KMS-11 (cell line): ENCODE data around the gene LETMD1.

Source experiments
- H2AFZ ChIP-seq: fragments of 200-600 bp; sonication (generic); 2 replicates; pipeline ENCODE4 v1.6.1; 2016; ENCODE audit warnings: antibody characterized with exemption, mixed run types, low read depth
- H3K27ac ChIP-seq: fragments of 200-600 bp; sonication (generic); 2 replicates; pipeline ENCODE4 v1.6.1; 2016; ENCODE audit warnings: mild to moderate bottlenecking, mixed run types
- H3K27me3 ChIP-seq: fragments of 200-600 bp; sonication (generic); 2 replicates; pipeline ENCODE4 v1.6.1; 2017; ENCODE audit warnings: mild to moderate bottlenecking, low read depth, mixed run types, moderate library complexity; ENCODE audit not compliant: insufficient read depth
- H3K36me3 ChIP-seq: fragments of 200-600 bp; sonication (generic); 2 replicates; pipeline ENCODE4 v1.6.1; 2017; ENCODE audit warnings: mild to moderate bottlenecking, mixed run types; ENCODE audit not compliant: insufficient read depth
- H3K4me1 ChIP-seq: fragments of 200-600 bp; sonication (generic); 2 replicates; pipeline ENCODE4 v1.6.1; 2016; ENCODE audit warnings: mild to moderate bottlenecking, low read depth, mixed run types; ENCODE audit not compliant: poor library complexity, severe bottlenecking
- H3K4me2 ChIP-seq: fragments of 200-600 bp; sonication (generic); 2 replicates; pipeline ENCODE4 v1.7.0; 2016; ENCODE audit warnings: mild to moderate bottlenecking, mixed run types
- H3K4me3 ChIP-seq: fragments of 200-600 bp; sonication (generic); IDR thresholded peaks from 2 replicates; pipeline ENCODE4 v1.6.1; 2017; ENCODE audit warnings: low read depth, low read length, mixed read lengths; ENCODE audit not compliant: insufficient read depth
- H3K79me2 ChIP-seq: fragments of 200-600 bp; sonication (generic); 2 replicates; pipeline ENCODE4 v1.6.1; 2016; ENCODE audit warnings: low read depth, mixed run types; ENCODE audit not compliant: insufficient read depth
- H3K9ac ChIP-seq: fragments of 200-600 bp; sonication (generic); 2 replicates; pipeline ENCODE4 v1.6.1; 2016; ENCODE audit warnings: mild to moderate bottlenecking, mixed run types
- H4K20me1 ChIP-seq: fragments of 200-600 bp; sonication (generic); 2 replicates; pipeline ENCODE4 v1.6.1; 2016; ENCODE audit warnings: mild to moderate bottlenecking, mixed run types; ENCODE audit not compliant: insufficient read depth
- TF ChIP-seq, protein P1 (sequence below): fragments of 200-600 bp; sonication (generic); conservative IDR thresholded peaks from 2 replicates; pipeline ENCODE4 v1.6.1; 2017; ENCODE audit warnings: low read depth, mild to moderate bottlenecking, antibody characterized with exemption, low read length, moderate library complexity, mixed read lengths

LETMD1 gene

DNA sequence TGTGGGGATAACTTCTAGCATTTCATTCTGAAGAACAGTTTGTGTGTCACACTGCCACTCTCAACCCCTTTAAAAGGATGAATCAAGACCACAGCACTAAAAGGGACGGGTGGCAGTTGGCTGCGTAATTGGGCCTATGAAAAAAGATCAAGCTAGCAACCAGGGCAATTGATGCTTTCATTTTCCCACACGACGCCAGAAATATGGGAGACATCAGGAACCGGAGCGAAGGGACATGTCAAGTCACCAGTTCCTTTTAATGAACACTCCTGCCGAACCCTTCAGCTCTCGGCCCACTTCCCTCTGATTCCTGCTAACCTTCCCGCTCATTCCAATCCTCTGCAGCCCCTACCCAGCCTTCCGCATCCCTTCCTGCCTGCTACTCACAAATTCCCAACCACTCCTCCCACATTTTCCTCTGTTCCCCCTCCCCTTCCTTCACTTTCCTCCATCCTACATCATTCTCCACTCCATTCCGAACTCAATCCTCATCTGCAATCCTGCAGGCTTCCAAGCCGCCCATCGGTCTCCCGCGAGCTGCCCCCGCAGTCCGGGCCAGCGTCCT lies 34.5 kb downstream of the LETMD1 start:
- peak overlapping the region; percentile 97 for H2AFZ ChIP-seq
- peak overlapping the region; percentile 86 for H3K9ac ChIP-seq
- H3K4me2 ChIP-seq: peak overlapping the region; percentile 97
- no peaks in the 10 kb centered on the region for H4K20me1 ChIP-seq
- H3K79me2 ChIP-seq: no peaks in the 10 kb centered on the region
- H3K4me3 ChIP-seq: no peak overlapping the region
- TF ChIP-seq, protein P1, sequence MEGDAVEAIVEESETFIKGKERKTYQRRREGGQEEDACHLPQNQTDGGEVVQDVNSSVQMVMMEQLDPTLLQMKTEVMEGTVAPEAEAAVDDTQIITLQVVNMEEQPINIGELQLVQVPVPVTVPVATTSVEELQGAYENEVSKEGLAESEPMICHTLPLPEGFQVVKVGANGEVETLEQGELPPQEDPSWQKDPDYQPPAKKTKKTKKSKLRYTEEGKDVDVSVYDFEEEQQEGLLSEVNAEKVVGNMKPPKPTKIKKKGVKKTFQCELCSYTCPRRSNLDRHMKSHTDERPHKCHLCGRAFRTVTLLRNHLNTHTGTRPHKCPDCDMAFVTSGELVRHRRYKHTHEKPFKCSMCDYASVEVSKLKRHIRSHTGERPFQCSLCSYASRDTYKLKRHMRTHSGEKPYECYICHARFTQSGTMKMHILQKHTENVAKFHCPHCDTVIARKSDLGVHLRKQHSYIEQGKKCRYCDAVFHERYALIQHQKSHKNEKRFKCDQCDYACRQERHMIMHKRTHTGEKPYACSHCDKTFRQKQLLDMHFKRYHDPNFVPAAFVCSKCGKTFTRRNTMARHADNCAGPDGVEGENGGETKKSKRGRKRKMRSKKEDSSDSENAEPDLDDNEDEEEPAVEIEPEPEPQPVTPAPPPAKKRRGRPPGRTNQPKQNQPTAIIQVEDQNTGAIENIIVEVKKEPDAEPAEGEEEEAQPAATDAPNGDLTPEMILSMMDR: no peak
- peaks cover 9% of the 10 kb centered on the region for H3K4me1 ChIP-seq
- H3K36me3 ChIP-seq: no peaks in the 10 kb centered on the region
- no peaks in the 10 kb centered on the region; the same call in 1 of the 2 replicates for H3K27me3 ChIP-seq
- no peak overlapping the region for H3K27ac ChIP-seq

DNA sequence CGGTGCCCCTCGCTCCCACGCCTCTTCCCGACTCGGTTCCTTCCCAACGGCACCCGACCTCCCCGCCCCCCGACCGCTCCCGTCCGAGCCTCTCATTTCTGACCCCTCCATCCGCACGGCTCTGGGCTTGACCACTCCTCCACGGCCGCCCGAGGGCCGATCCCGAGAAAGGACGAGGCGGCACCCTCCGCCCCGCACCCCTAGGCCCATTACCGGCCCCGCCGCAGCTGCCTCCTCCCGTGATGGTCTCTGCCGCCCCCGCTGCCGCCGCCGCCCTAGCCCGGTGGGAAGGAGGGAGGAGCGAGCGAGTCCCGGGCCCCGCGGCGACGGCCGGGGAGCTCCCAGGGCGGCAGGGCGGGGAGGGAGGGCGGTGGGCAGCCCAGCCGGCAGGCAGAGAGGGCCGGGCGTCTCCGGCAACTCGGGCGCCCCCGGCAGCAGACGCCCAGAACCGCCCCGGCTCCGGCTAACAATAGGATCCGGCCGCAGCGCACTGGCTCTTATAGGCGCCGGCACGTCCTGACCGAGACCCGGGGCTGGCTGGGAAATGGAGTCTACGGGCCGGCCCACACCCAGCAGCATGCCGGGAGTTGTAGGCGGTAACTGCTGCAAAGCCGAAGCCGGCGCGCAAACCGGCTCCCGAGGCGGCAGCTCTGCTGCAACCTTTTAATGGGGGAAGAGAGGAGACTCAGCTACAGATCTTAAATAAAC lies 35.2 kb downstream of the LETMD1 start, which contains the start of gene CSRNP2:
Gene CSRNP2 (minus strand): TSS at position 471 of the 708 bp plus-strand sequence. CDS start 7,035 bp downstream, outside the sequence.
- Histone ChIP-seq H3K4me3 (no peak within 1 kb of the TSS), H3K4me2 (peak within 1 kb of the TSS; percentile 97), H3K27ac (no peak within 1 kb of the TSS), H4K20me1 (no peaks in the 10 kb centered on the region), H3K36me3 (no peaks in the 10 kb centered on the region), H3K4me1 (peaks cover 9% of the 10 kb centered on the region), H3K9ac (peak within 1 kb of the TSS; percentile 86), H3K79me2 (no peaks in the 10 kb centered on the region), H3K27me3 (no peaks in the 10 kb centered on the region; the same call in 1 of the 2 replicates), H2AFZ (peak within 1 kb of the TSS; percentile 97)
- TF ChIP-seq, protein P1: no peak

DNA sequence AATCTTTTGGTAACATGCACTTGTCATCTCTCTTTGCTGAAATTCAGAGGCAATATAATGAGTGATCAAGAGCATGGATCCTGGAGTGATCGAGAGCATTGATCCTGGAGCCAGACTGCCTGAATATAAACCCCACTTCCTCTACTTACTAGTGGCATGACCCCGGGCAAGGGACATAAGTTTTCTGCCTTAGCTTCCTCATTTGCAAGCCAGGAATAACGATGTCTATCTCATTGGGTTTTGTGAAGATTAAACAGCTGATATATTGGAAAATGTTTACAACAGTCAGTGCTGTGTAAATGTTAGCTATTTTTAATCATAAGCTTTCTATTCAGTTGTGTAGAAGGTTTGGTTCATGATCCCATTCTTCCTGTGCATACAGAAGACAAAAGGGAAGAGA lies 37.6 kb downstream of the LETMD1 start:
- Histone ChIP-seq H4K20me1 (no peaks in the 10 kb centered on the region), H3K4me2 (no peak overlapping the region), H3K27ac (no peak overlapping the region), H3K4me1 (peaks cover 9% of the 10 kb centered on the region), H2AFZ (no peak overlapping the region), H3K9ac (no peak overlapping the region), H3K27me3 (no peaks in the 10 kb centered on the region; the same call in 1 of the 2 replicates), H3K4me3 (no peak overlapping the region), H3K36me3 (no peaks in the 10 kb centered on the region), H3K79me2 (no peaks in the 10 kb centered on the region)
- TF ChIP-seq, protein P1: no peak

DNA sequence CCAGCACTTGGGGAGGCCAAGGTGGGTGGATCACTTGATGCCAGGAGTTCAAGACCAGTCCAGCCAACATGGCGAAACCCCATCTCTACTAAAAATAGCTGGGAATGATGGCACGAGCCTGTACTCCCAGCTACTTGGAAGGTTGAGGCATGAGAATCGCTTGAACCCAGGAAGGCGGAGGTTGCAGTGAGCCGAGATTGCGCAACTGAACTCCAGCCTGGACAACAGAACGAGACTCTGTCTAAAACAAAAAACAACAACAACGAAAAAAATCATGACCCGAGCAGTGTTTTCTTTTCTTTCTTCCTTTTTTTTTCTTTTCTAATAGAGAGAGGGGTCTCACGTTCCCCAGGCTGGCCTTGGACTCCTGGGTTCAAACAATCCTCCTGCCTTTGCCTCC lies 38.8 kb downstream of the LETMD1 start:
- Histone ChIP-seq H4K20me1 (no peaks in the 10 kb centered on the region), H3K27me3 (no peaks in the 10 kb centered on the region), H3K36me3 (no peaks in the 10 kb centered on the region), H3K79me2 (no peaks in the 10 kb centered on the region), H2AFZ (no peak overlapping the region), H3K4me2 (no peak overlapping the region), H3K4me3 (no peak overlapping the region), H3K4me1 (peaks cover 7% of the 10 kb centered on the region), H3K27ac (no peak overlapping the region), H3K9ac (no peak overlapping the region)
- TF ChIP-seq, protein P1: no peak
